Gastroesophageal sphincter (tissue), 4 donors: ENCODE measurements around the gene DDIT4. TPM values are rescaled to one million over a fixed set of nuclear protein-coding genes. Genes with fewer than 3 reads are reported as not detected.
A peak's percentile ranks its signal among the peaks of the same experiment; 100 is the strongest.

Experiments used
- ATAC-seq: fragments of 150-250 bp; one replicate; pipeline ENCODE4 v1.9.1; 2016; ENCODE audit warnings: mild to moderate bottlenecking, moderate library complexity
- H3K27ac ChIP-seq, 4 donors: fragments of 200-600 bp; sonication (generic) in 3 of 4; 1 replicate in 3 of 4; 2 replicates in 1 of 4; pipeline ENCODE4 v1.5.1; 2016 to 2019
- H3K27me3 ChIP-seq: fragments of 200-600 bp; sonication (generic); one replicate; pipeline ENCODE4 v1.5.1; 2019
- H3K36me3 ChIP-seq, 2 donors: fragments of 200-600 bp; sonication (generic); one replicate each; pipeline ENCODE4 v1.5.1; 2019; ENCODE audit warnings: control low read depth in 1 of 2
- H3K4me1 ChIP-seq, 3 donors: fragments of 200-600 bp; sonication (generic); 1 replicate in 2 of 3; 2 replicates in 1 of 3; pipeline ENCODE4 v1.5.1; 2016 to 2019; ENCODE audit warnings: control low read depth in 2 of 3
- H3K4me3 ChIP-seq, 2 donors: fragments of 200-600 bp; sonication (generic); one replicate each; pipeline ENCODE4 v1.5.1; 2019; ENCODE audit warnings: mild to moderate bottlenecking in 1 of 2, moderate library complexity in 1 of 2
- H3K9me3 ChIP-seq, 3 donors: fragments of 200-600 bp; sonication (generic); one replicate each; pipeline ENCODE4 v1.5.1; 2017 to 2019; ENCODE audit warnings: control low read depth in 2 of 3
- EP300 ChIP-seq: sonication (generic); formaldehyde crosslinking; IDR thresholded peaks from one replicate; pipeline ENCODE4 v1.6.1; 2017; ENCODE audit warnings: antibody characterized with exemption, mild to moderate bottlenecking
- POLR2A ChIP-seq, 2 donors: fragments of 450-650 bp; IDR thresholded peaks; one replicate each; pipeline ENCODE4 v1.6.1; 2017; ENCODE audit warnings: antibody characterized with exemption in 2 of 2, mild to moderate bottlenecking in 2 of 2, moderate library complexity in 1 of 2
- POLR2AphosphoS5 ChIP-seq: sonication (generic); formaldehyde crosslinking; IDR thresholded peaks from one replicate; pipeline ENCODE4 v1.6.1; 2017; ENCODE audit warnings: antibody characterized with exemption
- WGBS, 2 donors: methylation state at CpG; one replicate each; pipeline ENCODE4 v1.1.5; 2018; ENCODE audit warnings: low coverage in 1 of 2; 5-methylcytosine and 5-hydroxymethylcytosine counted together
- total RNA-seq, 4 donors: library from RNA; depleted of rRNA; stranded (reverse); fragments of >200 nt; gene quantifications; one replicate each; pipeline ENCODE4 v1.1.0, GENCODE V29; 2016
- TF ChIP-seq, protein P1 (sequence below), 4 experiments: fragments of 200-600 bp in 2 of 4; fragments of 450-650 bp in 2 of 4; sonication (generic) in 1 of 4; IDR thresholded peaks; one replicate each; pipeline ENCODE4 v1.5.1; 2017 to 2019; ENCODE audit warnings: antibody characterized with exemption in 4 of 4, mild to moderate bottlenecking in 2 of 4, moderate library complexity in 2 of 4

Gene DDIT4
- total RNA-seq, 4 donors from 2014 or later = 129 to 189 (median 133) TPM

DNA sequence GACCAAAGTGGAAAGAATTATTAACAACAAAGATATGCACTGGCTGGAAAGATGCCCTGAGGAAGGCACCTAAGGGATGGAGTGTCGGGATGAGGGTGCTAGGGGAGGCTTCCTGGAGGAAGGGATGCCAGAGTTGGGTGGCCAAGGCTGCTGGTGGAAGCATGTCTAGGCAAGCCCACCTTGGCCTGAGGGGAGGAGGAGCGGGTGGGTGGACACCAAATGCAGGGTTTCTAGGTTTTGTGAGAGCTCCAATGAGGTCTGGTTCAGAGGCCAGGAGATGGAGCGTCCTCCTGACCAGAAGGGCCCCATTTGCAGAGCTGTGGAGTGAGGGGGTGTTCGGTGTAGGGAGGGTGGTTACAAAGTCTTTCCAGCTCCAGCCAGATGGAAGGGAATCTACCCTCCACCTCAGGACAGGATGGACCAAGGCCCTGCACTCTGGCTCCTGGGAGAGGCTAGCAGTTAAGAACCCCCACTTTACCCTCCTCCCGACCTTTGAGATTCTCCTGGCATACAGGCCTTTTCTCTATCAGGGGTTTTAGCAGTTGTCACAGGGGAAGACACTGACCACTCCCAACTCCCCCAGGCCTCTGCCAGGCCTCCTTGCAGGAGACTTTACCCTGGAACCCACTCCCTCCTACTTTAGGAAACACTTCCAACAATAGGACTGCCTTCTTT is 3.0 kb upstream of the DDIT4 start:
- Histone ChIP-seq H3K36me3 (peaks cover 0 to 14% of the 10 kb centered on the region in 2 donors), H3K4me1 (peaks cover 0 to 17% (median 9%) of the 10 kb centered on the region in 3 donors), H3K27ac (peak overlapping the region in 2 of 4 donors; percentile 28 to 97), H3K27me3 (no peaks in the 10 kb centered on the region), H3K4me3 (no peak overlapping the region), H3K9me3 (no peaks in the 10 kb centered on the region)
- 79% methylated on average over 4 of the region's 5 CpGs; no CpG with 5 or more reads in 1 of the 2 donors for WGBS, 2 donors
- TF ChIP-seq POLR2AphosphoS5 (no peak), POLR2A (IDR thresholded peaks at IDR 0.05) (no peak), EP300 (no peak)
- TF ChIP-seq, protein P1, sequence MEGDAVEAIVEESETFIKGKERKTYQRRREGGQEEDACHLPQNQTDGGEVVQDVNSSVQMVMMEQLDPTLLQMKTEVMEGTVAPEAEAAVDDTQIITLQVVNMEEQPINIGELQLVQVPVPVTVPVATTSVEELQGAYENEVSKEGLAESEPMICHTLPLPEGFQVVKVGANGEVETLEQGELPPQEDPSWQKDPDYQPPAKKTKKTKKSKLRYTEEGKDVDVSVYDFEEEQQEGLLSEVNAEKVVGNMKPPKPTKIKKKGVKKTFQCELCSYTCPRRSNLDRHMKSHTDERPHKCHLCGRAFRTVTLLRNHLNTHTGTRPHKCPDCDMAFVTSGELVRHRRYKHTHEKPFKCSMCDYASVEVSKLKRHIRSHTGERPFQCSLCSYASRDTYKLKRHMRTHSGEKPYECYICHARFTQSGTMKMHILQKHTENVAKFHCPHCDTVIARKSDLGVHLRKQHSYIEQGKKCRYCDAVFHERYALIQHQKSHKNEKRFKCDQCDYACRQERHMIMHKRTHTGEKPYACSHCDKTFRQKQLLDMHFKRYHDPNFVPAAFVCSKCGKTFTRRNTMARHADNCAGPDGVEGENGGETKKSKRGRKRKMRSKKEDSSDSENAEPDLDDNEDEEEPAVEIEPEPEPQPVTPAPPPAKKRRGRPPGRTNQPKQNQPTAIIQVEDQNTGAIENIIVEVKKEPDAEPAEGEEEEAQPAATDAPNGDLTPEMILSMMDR (IDR thresholded peaks at IDR 0.05) = no peak
- no peak for ATAC-seq

DNA sequence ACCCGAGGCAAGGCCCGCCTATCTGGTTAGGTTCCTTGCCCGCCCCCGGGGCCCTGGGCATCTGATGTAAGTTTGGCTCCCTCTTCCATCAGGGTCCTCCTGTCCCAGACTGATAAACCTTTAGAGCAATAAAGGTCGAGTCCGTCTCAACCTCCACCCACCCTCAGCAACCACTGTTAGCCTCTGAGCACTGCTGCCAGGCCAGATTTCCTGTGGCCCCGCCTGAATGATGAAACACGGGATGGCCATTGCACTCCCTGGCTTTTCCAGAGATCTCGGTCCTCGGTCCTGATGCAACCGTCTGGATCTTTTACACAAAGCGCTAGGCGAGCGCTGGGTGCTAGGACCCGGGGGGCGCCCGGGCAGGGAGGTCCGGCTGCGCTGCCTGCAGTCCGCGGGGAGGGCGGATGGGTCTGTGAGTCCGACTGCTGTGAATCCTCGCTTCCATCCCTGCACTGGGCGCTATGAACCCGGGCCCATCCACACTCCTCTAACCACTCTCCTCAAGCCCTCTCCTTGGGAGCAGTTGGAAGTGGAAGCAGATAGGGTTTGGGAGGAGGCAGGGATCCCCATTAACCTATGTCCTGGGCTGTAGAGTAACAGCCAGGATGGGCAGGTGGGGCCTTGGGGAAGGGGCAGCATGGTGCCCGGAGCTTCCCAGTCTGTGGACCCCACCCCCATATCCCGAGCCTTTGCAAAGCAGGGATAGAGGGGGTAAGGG is 875 bp upstream of the DDIT4 start:
- Histone ChIP-seq H3K36me3 (peaks cover 0 to 23% of the 10 kb centered on the region in 2 donors), H3K4me3 (peak overlapping the region; percentile 54 to 94), H3K27me3 (no peaks in the 10 kb centered on the region), H3K4me1 (peaks cover 0 to 35% (median 9%) of the 10 kb centered on the region in 3 donors), H3K27ac (peak overlapping the region; percentile 90 to 100 (median 98)), H3K9me3 (no peaks in the 10 kb centered on the region)
- WGBS, 2 donors = 0 to 13% methylated on average over 2 to 9 of the region's 28 CpGs
- peak; percentile 83 for ATAC-seq
- no peak for TF ChIP-seq EP300
- peak; percentile 81 for TF ChIP-seq POLR2AphosphoS5
- peak; percentile 28 to 31 for TF ChIP-seq POLR2A (IDR thresholded peaks at IDR 0.05)
- TF ChIP-seq, protein P1 (IDR thresholded peaks at IDR 0.05) = peak in 2 of 4 experiments; percentile 22 to 25

- no peaks in the 10 kb centered on the region for H3K9me3 ChIP-seq
- TF ChIP-seq POLR2AphosphoS5 = no peak
- H3K27ac ChIP-seq = peak overlapping the region; percentile 64 to 100 (median 98)
- no peaks in the 10 kb centered on the region for H3K27me3 ChIP-seq
- peaks cover 0 to 23% of the 10 kb centered on the region in 2 donors for H3K36me3 ChIP-seq
- 0% methylated on average over 4 to 5 of the region's 40 CpGs for WGBS, 2 donors
- ATAC-seq = no peak
- peak overlapping the region; percentile 56 to 94 for H3K4me3 ChIP-seq
- peaks cover 0 to 35% (median 9%) of the 10 kb centered on the region in 3 donors for H3K4me1 ChIP-seq
Measured at GRCh38 chr10:72274213-72274729, 547 bp downstream of the DDIT4 start.

DNA sequence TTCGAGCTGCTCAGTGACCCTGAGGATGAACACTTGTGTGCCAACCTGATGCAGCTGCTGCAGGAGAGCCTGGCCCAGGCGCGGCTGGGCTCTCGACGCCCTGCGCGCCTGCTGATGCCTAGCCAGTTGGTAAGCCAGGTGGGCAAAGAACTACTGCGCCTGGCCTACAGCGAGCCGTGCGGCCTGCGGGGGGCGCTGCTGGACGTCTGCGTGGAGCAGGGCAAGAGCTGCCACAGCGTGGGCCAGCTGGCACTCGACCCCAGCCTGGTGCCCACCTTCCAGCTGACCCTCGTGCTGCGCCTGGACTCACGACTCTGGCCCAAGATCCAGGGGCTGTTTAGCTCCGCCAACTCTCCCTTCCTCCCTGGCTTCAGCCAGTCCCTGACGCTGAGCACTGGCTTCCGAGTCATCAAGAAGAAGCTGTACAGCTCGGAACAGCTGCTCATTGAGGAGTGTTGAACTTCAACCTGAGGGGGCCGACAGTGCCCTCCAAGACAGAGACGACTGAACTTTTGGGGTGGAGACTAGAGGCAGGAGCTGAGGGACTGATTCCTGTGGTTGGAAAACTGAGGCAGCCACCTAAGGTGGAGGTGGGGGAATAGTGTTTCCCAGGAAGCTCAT is 1.1 kb downstream of the DDIT4 start:
- H3K9me3 ChIP-seq = no peaks in the 10 kb centered on the region
- H3K4me1 ChIP-seq = peaks cover 0 to 35% (median 9%) of the 10 kb centered on the region in 3 donors
- WGBS, 2 donors = no CpG with 5 or more reads among the region's 26 CpGs
- H3K36me3 ChIP-seq = peaks cover 0 to 23% of the 10 kb centered on the region in 2 donors
- H3K27me3 ChIP-seq = no peaks in the 10 kb centered on the region
- TF ChIP-seq POLR2AphosphoS5 (peak; percentile 6), EP300 (no peak), POLR2A (IDR thresholded peaks at IDR 0.05) (peak in 1 of 2 donors; percentile 34)
- TF ChIP-seq, protein P1 (IDR thresholded peaks at IDR 0.05) = peak in 3 of 4 experiments; percentile 70 to 84 (median 79)
- H3K4me3 ChIP-seq = peak overlapping the region; percentile 56 to 94
- H3K27ac ChIP-seq = peak overlapping the region; percentile 64 to 100 (median 98)
- no peak for ATAC-seq
